ENCODE results near the gene ITCH.

GRCh38 chr20:34452281-34452982 is 89.4 kb downstream of the ITCH start:
- no peak for TF ChIP-seq CTCF (IDR thresholded peaks at IDR 0.05)
- no peak for TF ChIP-seq POLR2A (IDR thresholded peaks at IDR 0.05)
- TF ChIP-seq EP300 (IDR thresholded peaks at IDR 0.05): no peak

Measured in ovary (tissue), 3 donors.